ENCODE measurements around the gene PEX10. TPM values are rescaled to one million over a fixed set of nuclear protein-coding genes. Genes with fewer than 3 reads are reported as not detected.

The PEX10 gene
- total RNA-seq, 2 donors from 2014 or later: 12.1 to 27.9 TPM

DNA sequence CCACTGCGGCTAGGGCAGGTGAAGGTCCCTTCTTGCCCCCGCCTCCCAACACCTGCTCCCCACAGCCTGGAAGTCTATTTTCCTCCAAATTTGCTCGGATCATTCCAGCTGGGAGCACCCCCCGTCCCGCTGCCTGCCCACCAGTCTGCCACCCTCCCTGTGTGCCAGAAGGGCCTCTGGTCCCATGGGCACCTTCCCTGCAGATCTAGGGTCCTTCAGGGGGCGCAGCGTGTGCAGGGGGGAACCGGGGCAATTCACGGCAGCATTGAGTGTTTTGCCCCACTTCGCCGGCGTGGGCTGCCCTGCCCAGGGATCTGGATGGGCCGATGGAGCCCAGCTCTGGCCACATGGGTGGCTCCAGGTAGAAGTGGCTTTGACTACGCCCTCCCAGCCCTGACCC, 26.3 kb upstream of the PEX10 start:
- no peaks in the 10 kb centered on the region for H3K36me3 ChIP-seq
- TF ChIP-seq, protein P1, sequence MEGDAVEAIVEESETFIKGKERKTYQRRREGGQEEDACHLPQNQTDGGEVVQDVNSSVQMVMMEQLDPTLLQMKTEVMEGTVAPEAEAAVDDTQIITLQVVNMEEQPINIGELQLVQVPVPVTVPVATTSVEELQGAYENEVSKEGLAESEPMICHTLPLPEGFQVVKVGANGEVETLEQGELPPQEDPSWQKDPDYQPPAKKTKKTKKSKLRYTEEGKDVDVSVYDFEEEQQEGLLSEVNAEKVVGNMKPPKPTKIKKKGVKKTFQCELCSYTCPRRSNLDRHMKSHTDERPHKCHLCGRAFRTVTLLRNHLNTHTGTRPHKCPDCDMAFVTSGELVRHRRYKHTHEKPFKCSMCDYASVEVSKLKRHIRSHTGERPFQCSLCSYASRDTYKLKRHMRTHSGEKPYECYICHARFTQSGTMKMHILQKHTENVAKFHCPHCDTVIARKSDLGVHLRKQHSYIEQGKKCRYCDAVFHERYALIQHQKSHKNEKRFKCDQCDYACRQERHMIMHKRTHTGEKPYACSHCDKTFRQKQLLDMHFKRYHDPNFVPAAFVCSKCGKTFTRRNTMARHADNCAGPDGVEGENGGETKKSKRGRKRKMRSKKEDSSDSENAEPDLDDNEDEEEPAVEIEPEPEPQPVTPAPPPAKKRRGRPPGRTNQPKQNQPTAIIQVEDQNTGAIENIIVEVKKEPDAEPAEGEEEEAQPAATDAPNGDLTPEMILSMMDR (IDR thresholded peaks at IDR 0.05): no peak
- ATAC-seq (ENCODE audit: insufficient number of reproducible peaks, low FRiP score, low read depth): no peak
- H3K4me3 ChIP-seq: no peak overlapping the region
- H3K27ac ChIP-seq: no peak overlapping the region
- H3K4me1 ChIP-seq (ENCODE audit: control insufficient read depth in 1 of 2, low read depth in 2 of 2): no peaks in the 10 kb centered on the region
- no peaks in the 10 kb centered on the region for H3K9me3 ChIP-seq
- no peaks in the 10 kb centered on the region for H3K27me3 ChIP-seq (replicated peaks; ENCODE audit: insufficient read depth)
- no peak for DNase-seq (ENCODE audit: low spot score)

DNA sequence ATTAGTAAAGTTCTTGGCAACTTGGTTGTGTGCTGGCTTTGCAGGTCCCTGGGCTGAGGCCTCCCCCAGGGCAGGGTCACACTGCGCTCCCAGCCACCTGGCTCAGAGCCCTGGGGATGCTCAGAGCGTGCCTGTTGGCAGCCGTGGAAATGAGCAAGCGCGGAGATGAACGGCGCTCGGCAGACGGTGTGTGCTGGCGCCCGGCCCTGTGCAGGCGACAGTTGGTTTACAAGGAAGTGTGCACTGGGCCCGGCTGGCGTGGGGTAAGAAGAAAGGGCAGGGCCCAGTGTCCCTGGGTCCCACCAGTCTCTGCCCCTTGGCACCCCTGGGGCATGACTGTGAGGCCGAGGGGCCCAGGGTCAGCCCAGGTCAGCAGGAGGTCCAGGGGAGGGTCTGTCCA, 25.7 kb upstream of the PEX10 start:
- ATAC-seq (ENCODE audit: insufficient number of reproducible peaks, low FRiP score, low read depth) (no peak), DNase-seq (ENCODE audit: low spot score) (no peak)
- Histone ChIP-seq H3K27me3 (replicated peaks; ENCODE audit: insufficient read depth) (no peaks in the 10 kb centered on the region), H3K27ac (no peak overlapping the region), H3K9me3 (no peaks in the 10 kb centered on the region), H3K4me3 (no peak overlapping the region), H3K36me3 (no peaks in the 10 kb centered on the region), H3K4me1 (ENCODE audit: control insufficient read depth in 1 of 2, low read depth in 2 of 2) (no peaks in the 10 kb centered on the region)
- TF ChIP-seq, protein P1 (IDR thresholded peaks at IDR 0.05): no peak

DNA sequence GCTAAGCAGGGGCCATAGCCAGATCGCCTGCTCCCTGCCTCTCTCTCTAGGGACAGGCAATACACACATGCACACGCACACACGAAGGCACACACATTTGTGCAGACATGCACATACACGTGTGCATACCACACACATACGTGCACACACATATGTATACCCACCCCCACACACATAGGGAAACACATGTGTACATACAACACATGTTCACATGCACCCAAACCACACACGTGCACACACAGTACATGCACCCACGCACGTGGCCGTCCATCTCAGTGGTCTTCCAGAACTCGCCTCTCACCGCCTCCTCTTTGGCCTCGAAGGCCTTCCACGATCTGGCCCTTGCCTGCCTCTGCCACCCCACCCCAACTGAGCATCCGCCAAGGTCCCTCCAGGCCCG, 25.3 kb upstream of the PEX10 start:
- no peaks in the 10 kb centered on the region for H3K9me3 ChIP-seq
- no peaks in the 10 kb centered on the region for H3K36me3 ChIP-seq
- H3K27me3 ChIP-seq (replicated peaks; ENCODE audit: insufficient read depth): no peaks in the 10 kb centered on the region
- H3K27ac ChIP-seq: no peak overlapping the region
- TF ChIP-seq, protein P1 (IDR thresholded peaks at IDR 0.05): no peak
- H3K4me3 ChIP-seq: no peak overlapping the region
- no peaks in the 10 kb centered on the region for H3K4me1 ChIP-seq (ENCODE audit: control insufficient read depth in 1 of 2, low read depth in 2 of 2)
- no peak for DNase-seq (ENCODE audit: low spot score)
- no peak for ATAC-seq (ENCODE audit: insufficient number of reproducible peaks, low FRiP score, low read depth)

DNA sequence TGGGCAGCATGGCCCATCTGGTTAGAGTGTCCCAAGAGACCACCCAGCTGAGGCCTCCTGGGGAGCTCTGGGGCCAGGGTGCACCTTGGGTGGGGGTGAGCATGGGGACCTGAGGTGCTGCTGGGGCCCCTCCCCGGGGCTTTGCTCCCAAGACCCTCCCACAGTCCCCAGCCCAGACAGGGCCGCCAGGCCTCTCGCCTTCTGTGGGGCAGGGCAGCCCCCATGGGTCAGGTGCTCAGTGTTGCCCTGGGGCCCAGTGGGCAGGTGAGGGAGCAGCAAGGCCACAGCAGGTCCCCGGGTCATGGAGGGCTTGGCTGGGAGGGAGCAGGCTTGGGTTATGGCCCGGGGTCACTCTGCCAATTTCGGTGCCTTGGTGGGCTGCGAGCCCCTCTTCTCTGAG, 24.5 kb upstream of the PEX10 start:
- Histone ChIP-seq H3K4me1 (ENCODE audit: control insufficient read depth in 1 of 2, low read depth in 2 of 2) (no peaks in the 10 kb centered on the region), H3K4me3 (no peak overlapping the region), H3K27ac (no peak overlapping the region), H3K9me3 (no peaks in the 10 kb centered on the region), H3K27me3 (replicated peaks; ENCODE audit: insufficient read depth) (no peaks in the 10 kb centered on the region), H3K36me3 (no peaks in the 10 kb centered on the region)
- ATAC-seq (ENCODE audit: insufficient number of reproducible peaks, low FRiP score, low read depth): no peak
- TF ChIP-seq, protein P1 (IDR thresholded peaks at IDR 0.05): no peak
- no peak for DNase-seq (ENCODE audit: low spot score)

DNA sequence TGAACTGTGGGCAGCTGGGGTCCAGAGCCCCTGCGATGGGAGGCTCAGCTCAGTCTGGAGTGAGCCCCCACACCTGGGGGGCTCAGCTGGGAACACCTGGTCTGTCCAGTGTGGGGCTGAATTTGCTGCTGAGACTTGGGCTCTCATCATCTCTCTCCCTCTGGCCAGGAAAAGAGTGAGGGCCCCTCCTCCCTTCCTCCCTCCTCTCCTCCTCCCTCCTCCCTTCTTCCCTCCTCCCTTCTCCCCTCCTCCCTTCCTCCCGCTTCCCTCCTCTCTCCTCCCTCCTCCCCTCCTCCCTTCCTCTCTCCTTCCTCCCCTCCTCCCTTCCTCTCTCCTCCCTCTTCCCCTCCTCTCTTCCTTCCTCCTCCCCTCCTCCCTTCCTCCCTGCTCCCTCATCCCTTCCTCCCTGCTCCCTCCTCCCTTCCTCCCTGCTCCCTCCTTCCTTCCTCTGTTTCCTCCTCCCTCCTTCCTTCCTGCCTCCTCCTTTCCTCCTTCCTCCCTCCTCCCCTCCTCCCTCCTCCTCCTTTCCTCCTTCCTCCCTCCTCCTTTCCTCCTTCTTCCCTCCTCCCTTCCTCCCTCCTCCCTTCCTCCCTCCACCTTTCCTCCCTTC, 23.5 kb upstream of the PEX10 start:
- no peak for DNase-seq (ENCODE audit: low spot score)
- TF ChIP-seq, protein P1 (IDR thresholded peaks at IDR 0.05): no peak
- H3K36me3 ChIP-seq: no peaks in the 10 kb centered on the region
- H3K27ac ChIP-seq: no peak overlapping the region
- no peaks in the 10 kb centered on the region for H3K9me3 ChIP-seq
- no peaks in the 10 kb centered on the region for H3K27me3 ChIP-seq (replicated peaks; ENCODE audit: insufficient read depth)
- H3K4me3 ChIP-seq: no peak overlapping the region
- no peaks in the 10 kb centered on the region for H3K4me1 ChIP-seq (ENCODE audit: control insufficient read depth in 1 of 2, low read depth in 2 of 2)
- no peak for ATAC-seq (ENCODE audit: insufficient number of reproducible peaks, low FRiP score, low read depth)

All from thoracic aorta (tissue), 2 donors.